A549 treated with AZD9567 at 1 μM for 4 hours (cell line): ENCODE results near the gene CETN3. TPM values are rescaled to one million over a fixed set of nuclear protein-coding genes. Genes with fewer than 3 reads are reported as not detected.

Experiments
- total RNA-seq: library from RNA; stranded (reverse); fragments of 200-300 nt; extraction: Qiagen RNA extraction; gene quantifications from 5 replicates; pipeline ENCODE4 v1.2.3, GENCODE V29; 2022; ENCODE audit not compliant: insufficient read depth

Gene CETN3
- 18.9 to 38.2 TPM (median 23.4 TPM) in 5 replicates for total RNA-seq

DNA sequence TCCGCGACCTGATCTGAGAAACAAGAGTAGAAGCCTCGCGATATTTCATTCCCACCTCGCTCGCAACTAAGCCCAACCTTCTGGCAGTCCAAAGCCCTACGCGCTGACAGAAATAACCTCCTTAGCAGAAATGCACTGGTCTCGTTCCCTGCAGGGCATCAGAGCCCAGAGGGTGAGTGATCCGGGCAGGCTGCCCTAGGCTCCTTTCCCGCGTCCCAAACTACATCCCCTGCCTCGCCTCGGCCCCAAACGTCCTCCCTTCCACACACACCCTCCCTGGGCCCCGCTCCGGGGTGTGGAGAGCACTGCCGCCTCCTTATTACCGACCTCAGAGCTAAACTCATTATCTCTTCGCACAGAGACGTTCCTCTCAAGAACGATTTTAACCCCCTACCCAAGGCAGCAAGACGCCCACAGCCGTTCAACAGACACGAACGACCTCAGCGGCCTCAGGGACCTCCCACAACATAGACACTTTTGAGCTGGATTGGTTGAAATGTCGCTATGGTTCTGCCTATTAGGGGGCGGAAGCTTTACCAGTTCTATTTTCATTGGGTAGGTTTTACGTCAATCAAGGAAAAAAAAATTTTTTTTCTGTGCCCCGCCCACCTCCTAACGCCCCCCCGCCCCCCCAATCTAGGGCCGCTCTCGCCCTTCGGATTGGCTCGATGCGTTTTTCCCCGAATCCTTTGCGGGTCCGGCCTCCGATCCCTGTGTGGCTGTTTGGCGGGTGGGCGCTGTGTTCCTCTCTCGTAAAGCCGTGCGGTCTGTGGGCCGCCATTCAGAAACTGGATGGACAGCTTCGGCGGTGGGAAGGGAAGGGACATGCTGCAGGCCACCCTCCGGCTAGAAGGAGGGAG lies at the start of gene CETN3:
TSS of gene CETN3 (minus strand) at position 439 of the 860 bp plus-strand sequence. CDS start at position 344, 95 bp downstream.

Other genes with a start within 250 kb of the CETN3 start
- 2.3 to 3.5 TPM (median 3.1 TPM) in 5 replicates for gene MBLAC2, start 65.0 kb upstream of the CETN3 start, total RNA-seq
- gene POLR3G, start 65.1 kb upstream of the CETN3 start, total RNA-seq = 9.2 to 18.0 TPM (median 15.5 TPM) in 5 replicates
- 8.3 to 15.0 TPM (median 10.7 TPM) in 5 replicates for gene LYSMD3, start 119.8 kb upstream of the CETN3 start, total RNA-seq
- 0.51 to 0.90 TPM (median 0.58 TPM) in 4 of 5 replicates, not detected in the other for gene ADGRV1, start 149.0 kb upstream of the CETN3 start, total RNA-seq